ENCODE data around the gene TEDDM1. TPM values are rescaled to one million over a fixed set of nuclear protein-coding genes. Genes with fewer than 3 reads are reported as not detected.
"Not testable (repeated sequence)": the region's sequence is repeated elsewhere in the genome, so short reads cannot be mapped to it uniquely, and the experiment has no call there.

TEDDM1 gene
- total RNA-seq (not detected), total RNA-seq (0 reads per million in 2 donors)

- no peak within 1 kb of the TSS for H3K27ac Mint-ChIP-seq
- peaks cover 5% of the 10 kb centered on the region for H3K27me3 Mint-ChIP-seq
- no peak for DNase-seq
- ATAC-seq = no peak
- H3K4me1 Mint-ChIP-seq = peaks cover 6% of the 10 kb centered on the region
- no peaks in the 10 kb centered on the region for H3K9me3 ChIP-seq (ENCODE audit: control insufficient read depth, low read length, poor library complexity, severe bottlenecking)
- no peak within 1 kb of the TSS for H3K4me3 Mint-ChIP-seq
- peaks cover 3% of the 10 kb centered on the region for H3K36me3 Mint-ChIP-seq (ENCODE audit: low read depth)
Measured at GRCh38 chr1:182400567-182400966, at the start of gene TEDDM1. Gene TEDDM1 (minus strand): TSS chr1:182400667. CDS start chr1:182400485, 182 bp downstream.

GRCh38 chr1:182450087-182450486 lies 49.6 kb upstream of the TEDDM1 start, which contains the start of gene RGSL1:
Gene RGSL1 (plus strand): TSS chr1:182450146. CDS start chr1:182450166, 20 bp downstream.
- ATAC-seq (no peak), DNase-seq (no peak)
- Mint-ChIP-seq H3K36me3 (ENCODE audit: low read depth) (peaks cover 2% of the 10 kb centered on the region), H3K4me3 (no peak within 1 kb of the TSS), H3K27me3 (peaks cover 27% of the 10 kb centered on the region), H3K4me1 (peaks cover 16% of the 10 kb centered on the region), H3K27ac (no peak within 1 kb of the TSS)
- no peaks in the 10 kb centered on the region for H3K9me3 ChIP-seq (ENCODE audit: control insufficient read depth, low read length, poor library complexity, severe bottlenecking)

- no peaks in the 10 kb centered on the region for H3K9me3 ChIP-seq (ENCODE audit: control insufficient read depth, low read length, poor library complexity, severe bottlenecking)
- Mint-ChIP-seq H3K27me3 (peaks cover 5% of the 10 kb centered on the region), H3K4me3 (no peak overlapping the region), H3K4me1 (peaks cover 16% of the 10 kb centered on the region), H3K27ac (no peak overlapping the region), H3K36me3 (ENCODE audit: low read depth) (no peaks in the 10 kb centered on the region)
- DNase-seq (no peak), ATAC-seq (no peak)
Measured at GRCh38 chr1:182447660-182448059, 47.2 kb upstream of the TEDDM1 start.

GRCh38 chr1:182447124-182447523 lies 46.7 kb upstream of the TEDDM1 start:
- peaks cover 16% of the 10 kb centered on the region for H3K4me1 Mint-ChIP-seq
- not testable (repeated sequence) for DNase-seq; H3K36me3 Mint-ChIP-seq (ENCODE audit: low read depth); H3K4me3 Mint-ChIP-seq; H3K27me3 Mint-ChIP-seq; H3K9me3 ChIP-seq (ENCODE audit: control insufficient read depth, low read length, poor library complexity, severe bottlenecking); ATAC-seq; H3K27ac Mint-ChIP-seq

GRCh38 chr1:182446033-182446669 lies 45.7 kb upstream of the TEDDM1 start:
- Mint-ChIP-seq H3K27ac (no peak overlapping the region), H3K4me1 (peaks cover 7% of the 10 kb centered on the region), H3K36me3 (ENCODE audit: low read depth) (no peaks in the 10 kb centered on the region), H3K27me3 (peaks cover 5% of the 10 kb centered on the region), H3K4me3 (no peak overlapping the region)
- DNase-seq (no peak), ATAC-seq (peak; percentile 60)
- no peaks in the 10 kb centered on the region for H3K9me3 ChIP-seq (ENCODE audit: control insufficient read depth, low read length, poor library complexity, severe bottlenecking)

GRCh38 chr1:182444497-182444896 lies 44.0 kb upstream of the TEDDM1 start:
- Mint-ChIP-seq H3K27ac (peak overlapping the region; percentile 67), H3K36me3 (ENCODE audit: low read depth) (no peaks in the 10 kb centered on the region), H3K27me3 (no peaks in the 10 kb centered on the region), H3K4me1 (peaks cover 5% of the 10 kb centered on the region), H3K4me3 (no peak overlapping the region)
- no peak for DNase-seq
- ATAC-seq = no peak
- H3K9me3 ChIP-seq (ENCODE audit: control insufficient read depth, low read length, poor library complexity, severe bottlenecking) = no peaks in the 10 kb centered on the region

- Mint-ChIP-seq H3K27ac (no peak overlapping the region), H3K4me3 (no peak overlapping the region), H3K36me3 (ENCODE audit: low read depth) (no peaks in the 10 kb centered on the region), H3K27me3 (no peaks in the 10 kb centered on the region), H3K4me1 (peaks cover 5% of the 10 kb centered on the region)
- no peak for ATAC-seq
- H3K9me3 ChIP-seq (ENCODE audit: control insufficient read depth, low read length, poor library complexity, severe bottlenecking) = no peaks in the 10 kb centered on the region
- DNase-seq = no peak
Measured at GRCh38 chr1:182442333-182442732, 41.9 kb upstream of the TEDDM1 start.

GRCh38 chr1:182441719-182442118 lies 41.3 kb upstream of the TEDDM1 start:
- Mint-ChIP-seq H3K27ac (no peak overlapping the region), H3K4me3 (no peak overlapping the region), H3K4me1 (peaks cover 5% of the 10 kb centered on the region), H3K27me3 (no peaks in the 10 kb centered on the region), H3K36me3 (ENCODE audit: low read depth) (no peaks in the 10 kb centered on the region)
- no peaks in the 10 kb centered on the region for H3K9me3 ChIP-seq (ENCODE audit: control insufficient read depth, low read length, poor library complexity, severe bottlenecking)
- DNase-seq (no peak), ATAC-seq (no peak)

GRCh38 chr1:182438326-182438725 lies 37.9 kb upstream of the TEDDM1 start:
- Mint-ChIP-seq H3K36me3 (ENCODE audit: low read depth) (no peaks in the 10 kb centered on the region), H3K27me3 (no peaks in the 10 kb centered on the region), H3K4me1 (no peaks in the 10 kb centered on the region), H3K4me3 (no peak overlapping the region), H3K27ac (no peak overlapping the region)
- no peaks in the 10 kb centered on the region for H3K9me3 ChIP-seq (ENCODE audit: control insufficient read depth, low read length, poor library complexity, severe bottlenecking)
- DNase-seq (no peak), ATAC-seq (no peak)

GRCh38 chr1:182433580-182433979 lies 33.1 kb upstream of the TEDDM1 start:
- Mint-ChIP-seq H3K36me3 (ENCODE audit: low read depth) (no peaks in the 10 kb centered on the region), H3K27ac (no peak overlapping the region), H3K27me3 (no peaks in the 10 kb centered on the region), H3K4me1 (peaks cover 19% of the 10 kb centered on the region), H3K4me3 (no peak overlapping the region)
- no peaks in the 10 kb centered on the region for H3K9me3 ChIP-seq (ENCODE audit: control insufficient read depth, low read length, poor library complexity, severe bottlenecking)
- ATAC-seq = no peak
- DNase-seq = no peak

GRCh38 chr1:182431278-182431677 lies 30.8 kb upstream of the TEDDM1 start:
- Mint-ChIP-seq H3K4me1 (peaks cover 19% of the 10 kb centered on the region), H3K27ac (no peak overlapping the region), H3K27me3 (no peaks in the 10 kb centered on the region), H3K36me3 (ENCODE audit: low read depth) (no peaks in the 10 kb centered on the region), H3K4me3 (no peak overlapping the region)
- ATAC-seq (no peak), DNase-seq (no peak)
- no peaks in the 10 kb centered on the region for H3K9me3 ChIP-seq (ENCODE audit: control insufficient read depth, low read length, poor library complexity, severe bottlenecking)

GRCh38 chr1:182430263-182431068 lies 30.0 kb upstream of the TEDDM1 start:
- no peaks in the 10 kb centered on the region for H3K9me3 ChIP-seq (ENCODE audit: control insufficient read depth, low read length, poor library complexity, severe bottlenecking)
- Mint-ChIP-seq H3K4me3 (no peak overlapping the region), H3K27ac (no peak overlapping the region), H3K36me3 (ENCODE audit: low read depth) (no peaks in the 10 kb centered on the region), H3K4me1 (peaks cover 19% of the 10 kb centered on the region), H3K27me3 (no peaks in the 10 kb centered on the region)
- DNase-seq = no peak
- peak; percentile 91 for ATAC-seq

- peaks cover 6% of the 10 kb centered on the region for H3K27me3 Mint-ChIP-seq
- H3K36me3 Mint-ChIP-seq (ENCODE audit: low read depth) = no peaks in the 10 kb centered on the region
- no peak for ATAC-seq
- H3K4me1 Mint-ChIP-seq = peaks cover 19% of the 10 kb centered on the region
- no peaks in the 10 kb centered on the region for H3K9me3 ChIP-seq (ENCODE audit: control insufficient read depth, low read length, poor library complexity, severe bottlenecking)
- no peak overlapping the region for H3K4me3 Mint-ChIP-seq
- no peak for DNase-seq
- H3K27ac Mint-ChIP-seq = no peak overlapping the region
Measured at GRCh38 chr1:182428043-182428442, 27.6 kb upstream of the TEDDM1 start.

Data from T-helper 17 cell (primary cell).